ENCODE measurements around the gene WBP11. TPM values are rescaled to one million over a fixed set of nuclear protein-coding genes. Genes with fewer than 3 reads are reported as not detected.
A peak's percentile ranks its signal among the peaks of the same experiment; 100 is the strongest.
"Not testable (repeated sequence)": the region's sequence is repeated elsewhere in the genome, so short reads cannot be mapped to it uniquely, and the experiment has no call there.

Gene WBP11
- total RNA-seq, 1 experiment from 2014 or later = 31.6 TPM

GRCh38 chr12:14772946-14773345 is 30.3 kb downstream of the WBP11 start:
- no peak for DNase-seq (ENCODE audit: low read depth)

- no peak for DNase-seq (ENCODE audit: low read depth)
Measured at GRCh38 chr12:14771651-14772137, 31.6 kb downstream of the WBP11 start.

- peak; percentile 92 for DNase-seq (ENCODE audit: low read depth)
Measured at GRCh38 chr12:14770496-14771461, 32.5 kb downstream of the WBP11 start.

- peak; percentile 72 for DNase-seq (ENCODE audit: low read depth)
Measured at GRCh38 chr12:14769969-14770495, 33.2 kb downstream of the WBP11 start.

GRCh38 chr12:14769466-14769968 is 33.8 kb downstream of the WBP11 start:
- DNase-seq (ENCODE audit: low read depth) = no peak

- peak; percentile 73 for DNase-seq (ENCODE audit: low read depth)
Measured at GRCh38 chr12:14768823-14769405, 34.4 kb downstream of the WBP11 start.

GRCh38 chr12:14767617-14768016 is 35.7 kb downstream of the WBP11 start:
- no peak for DNase-seq (ENCODE audit: low read depth)

GRCh38 chr12:14766649-14767215 is 36.5 kb downstream of the WBP11 start:
- no peak for DNase-seq (ENCODE audit: low read depth)

GRCh38 chr12:14766020-14766419 is 37.3 kb downstream of the WBP11 start:
- DNase-seq (ENCODE audit: low read depth) = not testable (repeated sequence)

- DNase-seq (ENCODE audit: low read depth) = no peak
Measured at GRCh38 chr12:14765398-14765797, 37.9 kb downstream of the WBP11 start.

GRCh38 chr12:14759711-14760280 is 43.5 kb downstream of the WBP11 start:
- DNase-seq (ENCODE audit: low read depth) = not testable (repeated sequence)

- DNase-seq (ENCODE audit: low read depth) = no peak
Measured at GRCh38 chr12:14756334-14757143, 46.7 kb downstream of the WBP11 start.

- DNase-seq (ENCODE audit: low read depth) = no peak
Measured at GRCh38 chr12:14751986-14752385, 51.3 kb downstream of the WBP11 start.

GRCh38 chr12:14743061-14743460 is 60.2 kb downstream of the WBP11 start:
- DNase-seq (ENCODE audit: low read depth) = no peak

- DNase-seq (ENCODE audit: low read depth) = no peak
Measured at GRCh38 chr12:14741942-14742341, 61.3 kb downstream of the WBP11 start.

- DNase-seq (ENCODE audit: low read depth) = no peak
Measured at GRCh38 chr12:14741153-14741552, 62.1 kb downstream of the WBP11 start.

GRCh38 chr12:14736441-14736840 is 66.8 kb downstream of the WBP11 start:
- DNase-seq (ENCODE audit: low read depth) = not testable (repeated sequence)

Data from RPMI7951 (cell line).